Neural progenitor cell (in vitro differentiated cells): Measurements from ENCODE around the gene DMBX1. TPM values are rescaled to one million over a fixed set of nuclear protein-coding genes. Genes with fewer than 3 reads are reported as not detected.

ENCODE experiments used
- DNase-seq: peaks from one replicate; pipeline ENCODE4 v3.0.0-alpha.2; 2016; ENCODE audit warnings: low spot score
- H2AFZ ChIP-seq: fragments of 200-600 bp; sonication (generic); replicated peaks from 2 replicates; pipeline ENCODE4 v1.6.1; 2016; ENCODE audit warnings: antibody characterized with exemption
- H3F3A ChIP-seq: fragments of 200-600 bp; sonication (generic); 2 replicates; pipeline ENCODE4 v1.6.1; 2016; ENCODE audit warnings: antibody characterized with exemption, low read depth
- H3K27ac ChIP-seq: fragments of 200-600 bp; sonication (generic); 2 replicates; pipeline ENCODE4 v1.5.1; 2016; ENCODE audit warnings: mild to moderate bottlenecking
- H3K27me3 ChIP-seq: fragments of 200-600 bp; sonication (generic); 2 replicates; pipeline ENCODE4 v1.6.1; 2016; ENCODE audit warnings: mild to moderate bottlenecking, moderate library complexity
- H3K36me3 ChIP-seq: fragments of 200-600 bp; sonication (generic); 2 replicates; pipeline ENCODE4 v1.5.1; 2016
- H3K4me1 ChIP-seq: fragments of 200-600 bp; sonication (generic); 2 replicates; pipeline ENCODE4 v1.6.1; 2016; ENCODE audit warnings: mixed run types
- H3K4me2 ChIP-seq: fragments of 200-600 bp; sonication (generic); 2 replicates; pipeline ENCODE4 v1.6.1; 2016
- H3K4me3 ChIP-seq: fragments of 200-600 bp; sonication (generic); 2 replicates; pipeline ENCODE4 v1.5.1; 2016
- H3K79me2 ChIP-seq: fragments of 200-600 bp; sonication (generic); 2 replicates; pipeline ENCODE4 v1.6.1; 2016; ENCODE audit warnings: low read depth
- H3K9ac ChIP-seq: fragments of 200-600 bp; sonication (generic); 2 replicates; pipeline ENCODE4 v1.6.1; 2016
- H3K9me3 ChIP-seq: fragments of 200-600 bp; sonication (generic); 2 replicates; pipeline ENCODE4 v1.5.1; 2016; ENCODE audit warnings: low read depth
- H4K20me1 ChIP-seq: fragments of 200-600 bp; sonication (generic); 2 replicates; pipeline ENCODE4 v1.6.1; 2016; ENCODE audit warnings: low read depth
- H3K27ac Mint-ChIP-seq: 3 replicates; pipeline ENCODE4 v1.8.0; 2021; ENCODE audit warnings: mixed read lengths
- H3K27me3 Mint-ChIP-seq: 2 replicates; pipeline ENCODE4 v1.8.0; 2022; ENCODE audit warnings: low read depth, mild to moderate bottlenecking, inconsistent platforms, moderate library complexity, mixed read lengths; ENCODE audit not compliant: insufficient read depth
- H3K36me3 Mint-ChIP-seq: 3 replicates; pipeline ENCODE4 v1.8.0; 2021; ENCODE audit warnings: mixed read lengths
- H3K4me1 Mint-ChIP-seq: 3 replicates; pipeline ENCODE4 v1.8.0; 2021; ENCODE audit warnings: mixed read lengths
- H3K4me3 Mint-ChIP-seq: 3 replicates; pipeline ENCODE4 v1.8.0; 2021; ENCODE audit warnings: mild to moderate bottlenecking, moderate library complexity, mixed read lengths
- H3K9me3 Mint-ChIP-seq: 3 replicates; pipeline ENCODE4 v1.8.0; 2020; ENCODE audit warnings: mixed read lengths
- CTCF ChIP-seq: fragments of 200-600 bp; sonication (generic); IDR thresholded peaks from 2 replicates; pipeline ENCODE4 v1.5.1; 2017; ENCODE audit warnings: antibody characterized with exemption, mild to moderate bottlenecking
- EZH2 ChIP-seq: fragments of 200-600 bp; sonication (generic); IDR thresholded peaks from 2 replicates; pipeline ENCODE4 v1.6.1; 2017; ENCODE audit warnings: antibody characterized with exemption, mild to moderate bottlenecking, moderate library complexity
- EZH2phosphoT487 ChIP-seq: fragments of 200-600 bp; sonication (generic); IDR thresholded peaks from 2 replicates; pipeline ENCODE4 v1.6.1; 2017; ENCODE audit warnings: antibody characterized with exemption
- total RNA-seq: library from RNA; depleted of rRNA; stranded (reverse); fragments of >200 nt; gene quantifications from 2 replicates; pipeline ENCODE4 v1.2.3, GENCODE V29; 2015; ENCODE audit warnings: low replicate concordance

DMBX1 gene
- total RNA-seq, 1 donor from 2014 or later, result 0.06 TPM

- H3K27me3 ChIP-seq, result peaks cover 100% of the 10 kb centered on the region
- H3K4me1 ChIP-seq, result peaks cover 39% of the 10 kb centered on the region
- H3K4me3 ChIP-seq, result no peak overlapping the region
- TF ChIP-seq CTCF (no peak), EZH2 (no peak), EZH2phosphoT487 (no peak)
- H4K20me1 ChIP-seq, result peaks cover 85% of the 10 kb centered on the region
- H3K4me2 ChIP-seq, result no peak overlapping the region
- no peak overlapping the region for H3K9ac ChIP-seq
- no peak for DNase-seq
- Mint-ChIP-seq H3K27me3 (peaks cover 68% of the 10 kb centered on the region), H3K27ac (no peak overlapping the region), H3K36me3 (no peaks in the 10 kb centered on the region), H3K4me3 (no peak overlapping the region), H3K4me1 (peaks cover 40% of the 10 kb centered on the region), H3K9me3 (peaks cover 4% of the 10 kb centered on the region)
- H3K36me3 ChIP-seq, result no peaks in the 10 kb centered on the region
- H3K27ac ChIP-seq, result no peak overlapping the region
- H3K9me3 ChIP-seq, result no peaks in the 10 kb centered on the region
- no peak overlapping the region for H2AFZ ChIP-seq
- peaks cover 37% of the 10 kb centered on the region for H3F3A ChIP-seq
- H3K79me2 ChIP-seq, result no peaks in the 10 kb centered on the region
Measured at GRCh38 chr1:46481961-46482360, 7.7 kb upstream of the DMBX1 start.

GRCh38 chr1:46483589-46483988 lies 6.0 kb upstream of the DMBX1 start:
- H3K9me3 ChIP-seq, result no peaks in the 10 kb centered on the region

GRCh38 chr1:46484783-46485490 lies 4.7 kb upstream of the DMBX1 start:
- Mint-ChIP-seq H3K27ac (no peak overlapping the region), H3K4me3 (peak overlapping the region; percentile 58), H3K9me3 (peaks cover 4% of the 10 kb centered on the region), H3K27me3 (peaks cover 82% of the 10 kb centered on the region), H3K4me1 (peaks cover 50% of the 10 kb centered on the region), H3K36me3 (no peaks in the 10 kb centered on the region)
- H3F3A ChIP-seq, result peaks cover 51% of the 10 kb centered on the region
- H3K27ac ChIP-seq, result no peak overlapping the region
- H3K4me2 ChIP-seq, result peak overlapping the region; percentile 82
- TF ChIP-seq CTCF (no peak), EZH2 (peak; percentile 49), EZH2phosphoT487 (peak; percentile 26)
- no peak overlapping the region for H2AFZ ChIP-seq
- H3K36me3 ChIP-seq, result no peaks in the 10 kb centered on the region
- peaks cover 100% of the 10 kb centered on the region for H3K27me3 ChIP-seq
- H4K20me1 ChIP-seq, result peaks cover 84% of the 10 kb centered on the region
- H3K9ac ChIP-seq, result no peak overlapping the region
- no peaks in the 10 kb centered on the region for H3K9me3 ChIP-seq
- DNase-seq, result no peak
- H3K4me3 ChIP-seq, result no peak overlapping the region
- H3K79me2 ChIP-seq, result no peaks in the 10 kb centered on the region
- H3K4me1 ChIP-seq, result peaks cover 49% of the 10 kb centered on the region

More at GRCh38 chr1:46483589-46483988, 6.0 kb upstream of the DMBX1 start:
- Histone ChIP-seq H3F3A (peaks cover 51% of the 10 kb centered on the region), H3K27me3 (peaks cover 100% of the 10 kb centered on the region), H3K36me3 (no peaks in the 10 kb centered on the region), H3K4me3 (no peak overlapping the region), H3K4me1 (peaks cover 53% of the 10 kb centered on the region), H3K79me2 (no peaks in the 10 kb centered on the region), H3K9ac (no peak overlapping the region), H3K27ac (no peak overlapping the region), H2AFZ (no peak overlapping the region), H4K20me1 (peaks cover 86% of the 10 kb centered on the region), H3K4me2 (no peak overlapping the region)
- Mint-ChIP-seq H3K4me1 (peaks cover 47% of the 10 kb centered on the region), H3K36me3 (no peaks in the 10 kb centered on the region), H3K4me3 (no peak overlapping the region), H3K27me3 (peaks cover 75% of the 10 kb centered on the region), H3K9me3 (peaks cover 4% of the 10 kb centered on the region), H3K27ac (no peak overlapping the region)
- TF ChIP-seq EZH2phosphoT487 (no peak), EZH2 (no peak), CTCF (no peak)
- DNase-seq, result no peak
